CD4-positive, alpha-beta T cell treated with Interleukin-15 for 4 hours (primary cell): Measurements from ENCODE around the gene ESYT1.
"Not testable (repeated sequence)": the region's sequence is repeated elsewhere in the genome, so short reads cannot be mapped to it uniquely, and the experiment has no call there.

ENCODE experiments used
- DNase-seq: peaks from one replicate; pipeline ENCODE4 v3.0.0-alpha.2; 2020; ENCODE audit warnings: low spot score

The ESYT1 gene

GRCh38 chr12:56103823-56104108, 24.3 kb upstream of the ESYT1 start:
- no peak for DNase-seq

- DNase-seq, result peak; percentile 99
Measured at GRCh38 chr12:56104109-56104814, 23.8 kb upstream of the ESYT1 start, which contains the start of gene PA2G4. Gene PA2G4, plus strand, starts transcription at chr12:56104559. Its CDS starts 179 bp downstream, at chr12:56104738.

GRCh38 chr12:56104815-56105608, 23.1 kb upstream of the ESYT1 start:
- DNase-seq, result no peak

- DNase-seq, result no peak
Measured at GRCh38 chr12:56105609-56105902, 22.5 kb upstream of the ESYT1 start.

- no peak for DNase-seq
Measured at GRCh38 chr12:56107242-56107641, 20.8 kb upstream of the ESYT1 start.

DNA sequence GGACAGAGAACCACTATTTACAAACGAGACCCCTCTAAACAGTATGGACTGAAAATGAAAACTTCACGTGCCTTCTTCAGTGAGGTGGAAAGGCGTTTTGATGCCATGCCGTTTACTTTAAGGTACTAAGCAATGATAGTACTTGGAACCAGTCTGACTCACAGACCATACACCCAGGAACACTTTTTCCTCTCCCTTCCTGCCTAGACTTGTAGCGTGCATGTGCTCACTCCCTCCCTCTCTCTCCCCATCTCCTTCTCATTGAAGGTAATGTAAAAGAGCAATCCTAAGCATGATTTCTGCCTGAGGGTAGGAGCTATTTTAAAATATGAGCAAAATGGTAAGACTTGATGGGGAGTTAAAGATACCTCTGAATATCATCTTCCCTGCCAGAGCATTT, 17.5 kb upstream of the ESYT1 start:
- DNase-seq, result no peak

DNA sequence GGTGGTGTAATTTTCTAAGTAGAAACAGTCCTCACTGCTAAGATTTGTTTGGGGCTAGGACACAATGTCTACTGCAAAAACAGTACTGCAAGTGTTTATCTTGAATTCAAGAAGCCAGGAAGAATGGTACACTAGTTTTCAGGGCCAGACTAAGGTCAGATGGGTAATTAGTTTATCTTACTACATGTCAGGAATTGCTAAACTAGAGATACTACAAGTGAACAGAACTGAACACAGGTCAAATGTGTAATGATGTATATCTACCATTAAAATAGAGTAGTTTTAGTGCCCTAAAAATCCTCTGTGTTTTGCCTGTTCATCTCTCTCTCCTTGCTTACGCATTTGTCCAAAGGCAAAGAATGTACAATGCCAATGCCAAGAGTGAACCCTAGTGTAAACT, 14.0 kb upstream of the ESYT1 start:
- no peak for DNase-seq

GRCh38 chr12:56115329-56115728, 12.7 kb upstream of the ESYT1 start:
- DNase-seq, result no peak

GRCh38 chr12:56116267-56117081, 11.6 kb upstream of the ESYT1 start, which contains the start of gene RPL41:
Gene RPL41, plus strand, starts transcription at chr12:56116633.
- DNase-seq, result peak; percentile 94

- not testable (repeated sequence) for DNase-seq
Measured at GRCh38 chr12:56117082-56117706, 10.9 kb upstream of the ESYT1 start.

- DNase-seq, result peak; percentile 99
Measured at GRCh38 chr12:56117778-56118687, 10.0 kb upstream of the ESYT1 start, which contains the start of gene ZC3H10. Gene ZC3H10, plus strand, starts transcription at chr12:56118266. Its CDS starts 2,297 bp downstream, at chr12:56120563.

- no peak for DNase-seq
Measured at GRCh38 chr12:56118688-56119357, 9.2 kb upstream of the ESYT1 start.

GRCh38 chr12:56119361-56119796, 8.7 kb upstream of the ESYT1 start:
- peak; percentile 74 for DNase-seq

DNA sequence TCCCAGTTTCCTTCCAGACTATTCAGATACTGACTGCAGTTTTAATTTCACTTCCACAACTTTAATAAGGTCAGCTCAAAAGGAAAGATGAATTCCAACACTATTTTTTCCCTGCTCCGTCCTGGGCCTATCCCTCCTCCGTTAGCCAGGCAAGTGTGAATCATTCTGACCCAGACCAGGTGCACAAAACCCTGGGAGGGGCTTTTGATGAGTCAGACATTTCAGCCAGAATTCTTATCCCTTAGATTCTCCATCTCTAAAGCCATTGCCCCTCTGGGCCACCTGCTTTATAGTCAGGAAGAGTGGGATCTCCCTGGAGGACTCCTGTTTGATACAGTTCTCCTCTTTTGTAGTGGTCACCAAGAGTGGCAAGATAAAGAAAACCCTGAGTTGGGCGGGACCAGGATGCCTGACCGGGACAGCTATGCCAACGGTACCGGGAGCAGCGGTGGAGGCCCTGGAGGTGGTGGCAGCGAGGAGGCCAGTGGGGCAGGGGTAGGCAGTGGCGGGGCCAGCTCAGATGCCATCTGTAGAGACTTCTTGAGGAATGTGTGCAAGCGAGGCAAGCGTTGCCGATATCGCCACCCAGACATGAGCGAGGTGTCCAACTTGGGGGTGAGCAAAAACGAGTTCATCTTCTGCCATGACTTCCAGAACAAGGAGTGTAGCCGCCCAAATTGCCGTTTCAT, 7.8 kb upstream of the ESYT1 start:
- DNase-seq, result no peak

- no peak for DNase-seq
Measured at GRCh38 chr12:56121204-56121870, 6.7 kb upstream of the ESYT1 start.

DNA sequence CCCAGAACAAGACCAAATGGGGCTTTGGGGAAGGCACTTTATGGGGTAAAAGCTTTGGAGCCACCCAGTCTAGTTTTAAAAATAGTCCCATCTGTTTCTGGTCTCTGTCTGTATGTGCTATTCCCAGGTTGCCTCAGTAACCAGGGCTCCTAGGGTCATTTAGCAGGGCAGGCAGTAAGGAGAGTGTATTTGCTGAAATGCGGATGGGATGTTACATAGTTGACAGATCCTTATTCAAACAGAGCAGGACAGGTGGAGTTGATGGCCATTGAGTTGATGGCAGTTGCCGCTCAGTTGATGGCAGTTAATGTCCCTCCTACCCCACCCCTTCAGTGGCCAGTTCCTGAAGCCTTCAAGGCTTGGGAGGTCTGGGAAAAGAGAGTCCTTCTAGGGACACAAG, 5.4 kb upstream of the ESYT1 start:
- DNase-seq, result no peak

DNA sequence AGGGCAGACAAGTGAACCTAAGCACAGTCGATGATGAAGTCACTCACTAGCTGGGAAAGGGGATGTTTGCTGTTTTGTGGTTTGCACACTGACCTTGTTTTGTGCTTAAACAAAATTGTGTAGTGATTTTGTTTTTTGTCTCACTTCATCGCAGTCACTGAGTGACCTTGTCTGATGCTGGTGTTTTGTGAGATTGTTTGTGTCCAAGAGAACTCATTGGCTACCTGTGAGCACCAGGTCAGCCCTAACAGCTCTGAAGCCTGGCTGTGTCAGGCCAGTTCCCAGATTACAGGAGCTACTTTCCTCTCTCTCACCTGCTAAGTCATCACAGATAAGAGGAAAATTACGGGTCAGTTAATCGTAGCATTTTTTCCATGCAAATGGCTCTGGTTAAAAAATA, 3.9 kb upstream of the ESYT1 start:
- DNase-seq, result no peak

GRCh38 chr12:56126732-56127239, 1.3 kb upstream of the ESYT1 start:
- no peak for DNase-seq

- no peak for DNase-seq
Measured at GRCh38 chr12:56127485-56127887, 581 bp upstream of the ESYT1 start.
